Thyroid gland (tissue), 4 donors: ENCODE data around the gene MFAP4. TPM values are rescaled to one million over a fixed set of nuclear protein-coding genes. Genes with fewer than 3 reads are reported as not detected.

Experiments
- DNase-seq, 2 donors: peaks; one replicate each; pipeline ENCODE4 v3.0.0-alpha.2; 2019
- H3K27ac ChIP-seq, 3 donors: fragments of 200-600 bp; sonication (generic); 1 replicate in 2 of 3; 2 replicates in 1 of 3; pipeline ENCODE4 v1.5.1; 2016 to 2019; ENCODE audit warnings: mild to moderate bottlenecking in 1 of 3, moderate library complexity in 1 of 3
- H3K27me3 ChIP-seq: fragments of 200-600 bp; sonication (generic); one replicate; pipeline ENCODE4 v1.5.1; 2019
- H3K36me3 ChIP-seq, 2 donors: fragments of 200-600 bp; sonication (generic); one replicate each; pipeline ENCODE4 v1.5.1; 2016 to 2019
- H3K4me1 ChIP-seq, 2 donors: fragments of 200-600 bp; sonication (generic); one replicate each; pipeline ENCODE4 v1.5.1; 2017 to 2019
- H3K4me3 ChIP-seq, 3 donors: fragments of 200-600 bp; sonication (generic); replicated peaks in 1 of 3; 1 replicate in 2 of 3; 2 replicates in 1 of 3; pipeline ENCODE4 v1.5.1; 2016; ENCODE audit warnings: mild to moderate bottlenecking in 1 of 3
- H3K9me3 ChIP-seq: fragments of 200-600 bp; sonication (generic); one replicate; pipeline ENCODE4 v1.5.1; 2017
- CTCF ChIP-seq, 6 experiments: fragments of 200-600 bp in 3 of 6; fragments of 450-650 bp in 3 of 6; sonication (generic) in 3 of 6; IDR thresholded peaks; one replicate each; pipeline ENCODE4 v1.5.1; 2016 to 2019; ENCODE audit warnings: antibody characterized with exemption in 6 of 6, mild to moderate bottlenecking in 2 of 6, inconsistent platforms in 1 of 6, moderate library complexity in 1 of 6
- POLR2A ChIP-seq, 2 donors: fragments of 450-650 bp; IDR thresholded peaks; one replicate each; pipeline ENCODE4 v1.6.1; 2017; ENCODE audit warnings: antibody characterized with exemption in 2 of 2, mild to moderate bottlenecking in 2 of 2, moderate library complexity in 1 of 2
- WGBS, 2 donors: methylation state at CpG; one replicate each; pipeline ENCODE4 v1.1.5; 2017; 5-methylcytosine and 5-hydroxymethylcytosine counted together
- intact Hi-C: fragments of 100-400 bp; cut with DNase I; formaldehyde crosslinking; loops from one replicate; pipeline ENCODE4 v1.15.1; 2023
- total RNA-seq, 4 donors: library from RNA; depleted of rRNA; stranded (reverse); fragments of >200 nt; gene quantifications; one replicate each; pipeline ENCODE4 v1.2.3, GENCODE V29; 2016

MFAP4 gene
- total RNA-seq, 4 donors from 2014 or later, result 12.6 to 105 (median 53.5) TPM

- Histone ChIP-seq H3K27me3 (no peaks in the 10 kb centered on the region), H3K4me1 (peaks cover 0 to 3% of the 10 kb centered on the region in 2 donors), H3K9me3 (no peaks in the 10 kb centered on the region), H3K27ac (no peak overlapping the region), H3K4me3 (no peak overlapping the region), H3K36me3 (no peaks in the 10 kb centered on the region)
- no peak for DNase-seq
- TF ChIP-seq CTCF (IDR thresholded peaks at IDR 0.05), result no peak
- TF ChIP-seq POLR2A (IDR thresholded peaks at IDR 0.05), result no peak
- 89 to 90% methylated on average over 16 of the region's 16 CpGs for WGBS, 2 donors
- intact Hi-C loops, result loop anchor here (10.0 kb wide), 1 partner anchor 396 kb away; no protein-coding TSS in a partner anchor
Measured at GRCh38 chr17:19369107-19369778, 17.7 kb downstream of the MFAP4 start.

GRCh38 chr17:19368229-19368628, 18.8 kb downstream of the MFAP4 start:
- no peak overlapping the region for H3K4me3 ChIP-seq
- peaks cover 0 to 3% of the 10 kb centered on the region in 2 donors for H3K4me1 ChIP-seq
- whole genome bisulfite sequencing, 2 donors, result 81 to 86% methylated on average over 4 of the region's 4 CpGs
- H3K27me3 ChIP-seq, result no peaks in the 10 kb centered on the region
- no peaks in the 10 kb centered on the region for H3K36me3 ChIP-seq
- no peak for DNase-seq
- TF ChIP-seq CTCF (IDR thresholded peaks at IDR 0.05) (no peak), POLR2A (IDR thresholded peaks at IDR 0.05) (no peak)
- intact Hi-C loops, result loop anchor here (10.0 kb wide), 1 partner anchor 397 kb away; no protein-coding TSS in a partner anchor
- H3K27ac ChIP-seq, result no peak overlapping the region
- H3K9me3 ChIP-seq, result no peaks in the 10 kb centered on the region

- Histone ChIP-seq H3K4me1 (peaks cover 8 to 11% of the 10 kb centered on the region in 2 donors), H3K27ac (no peak overlapping the region), H3K4me3 (no peak overlapping the region), H3K9me3 (no peaks in the 10 kb centered on the region), H3K36me3 (no peaks in the 10 kb centered on the region), H3K27me3 (no peaks in the 10 kb centered on the region)
- no peak for DNase-seq
- WGBS, 2 donors, result 83 to 97% methylated on average over 5 of the region's 5 CpGs
- TF ChIP-seq CTCF (IDR thresholded peaks at IDR 0.05) (no peak), POLR2A (IDR thresholded peaks at IDR 0.05) (no peak)
- intact Hi-C loops, result loop anchor here (10.0 kb wide), 1 partner anchor 398 kb away; no protein-coding TSS in a partner anchor
Measured at GRCh38 chr17:19366637-19366972, 20.4 kb downstream of the MFAP4 start.

- 90 to 93% methylated on average over 8 to 9 of the region's 9 CpGs for WGBS, 2 donors
- DNase-seq, result no peak
- H3K36me3 ChIP-seq, result no peaks in the 10 kb centered on the region
- H3K27me3 ChIP-seq, result no peaks in the 10 kb centered on the region
- peaks cover 12 to 16% of the 10 kb centered on the region in 2 donors for H3K4me1 ChIP-seq
- TF ChIP-seq POLR2A (IDR thresholded peaks at IDR 0.05), result no peak
- TF ChIP-seq CTCF (IDR thresholded peaks at IDR 0.05), result no peak
- no peak overlapping the region for H3K27ac ChIP-seq
- no peaks in the 10 kb centered on the region for H3K9me3 ChIP-seq
- H3K4me3 ChIP-seq, result no peak overlapping the region
- intact Hi-C loops, result loop anchor here (10.0 kb wide), 1 partner anchor 399 kb away; no protein-coding TSS in a partner anchor
Measured at GRCh38 chr17:19365833-19366636, 21.0 kb downstream of the MFAP4 start.

- Histone ChIP-seq H3K27ac (no peak overlapping the region), H3K4me3 (no peak overlapping the region), H3K27me3 (no peaks in the 10 kb centered on the region), H3K4me1 (peaks cover 12 to 16% of the 10 kb centered on the region in 2 donors), H3K9me3 (no peaks in the 10 kb centered on the region), H3K36me3 (no peaks in the 10 kb centered on the region)
- intact Hi-C loops, result loop anchor here (10.0 kb wide), 1 partner anchor 399 kb away; no protein-coding TSS in a partner anchor
- TF ChIP-seq CTCF (IDR thresholded peaks at IDR 0.05) (no peak), POLR2A (IDR thresholded peaks at IDR 0.05) (no peak)
- 83% methylated on average over 4 of the region's 4 CpGs for WGBS, 2 donors
- DNase-seq, result no peak
Measured at GRCh38 chr17:19365499-19365817, 21.5 kb downstream of the MFAP4 start.
